Left ventricle myocardium inferior (tissue), 1 donor: ENCODE results near the gene PGBD2. TPM values are rescaled to one million over a fixed set of nuclear protein-coding genes. Genes with fewer than 3 reads are reported as not detected.
"Not testable (repeated sequence)": the region's sequence is repeated elsewhere in the genome, so short reads cannot be mapped to it uniquely, and the experiment has no call there.

ENCODE experiments used
- DNase-seq: peaks from one replicate; pipeline ENCODE4 v3.0.0-alpha.2; 2020
- H3K27ac ChIP-seq: fragments of 200-600 bp; replicated peaks from 2 replicates; pipeline ENCODE4 v1.8.0; 2021
- H3K27me3 ChIP-seq: fragments of 200-600 bp; 2 replicates; pipeline ENCODE4 v1.8.0; 2021; ENCODE audit warnings: low read depth
- H3K36me3 ChIP-seq: fragments of 200-600 bp; 2 replicates; pipeline ENCODE4 v1.8.0; 2021
- H3K4me1 ChIP-seq: fragments of 200-600 bp; 2 replicates; pipeline ENCODE4 v1.8.0; 2021
- H3K4me3 ChIP-seq: fragments of 200-600 bp; 2 replicates; pipeline ENCODE4 v1.8.0; 2021; ENCODE audit warnings: mild to moderate bottlenecking, moderate library complexity
- H3K9me3 ChIP-seq: fragments of 200-600 bp; replicated peaks from 2 replicates; pipeline ENCODE4 v1.8.0; 2021
- CTCF ChIP-seq: fragments of 200-600 bp; IDR thresholded peaks from 2 replicates; pipeline ENCODE4 v1.8.0; 2021; ENCODE audit warnings: antibody characterized with exemption, mild to moderate bottlenecking, borderline replicate concordance
- intact Hi-C: fragments of 100-400 bp; cut with micrococcal nuclease; formaldehyde crosslinking; loops from one replicate; pipeline ENCODE4 v1.11.0; 2022
- total RNA-seq: library from RNA; stranded (reverse); fragmentation: NEBNext Ultra II Directional; extraction: Animal tissue kit (Norgen Biotek cat#: 25700); gene quantifications from one replicate; pipeline ENCODE4 v1.2.1, GENCODE V29; 2021
- donor health status: DM: no; HTN: yes; CAD: no; lungs with severe emphysema.

Gene PGBD2
- total RNA-seq, 1 donor from 2014 or later = 3.9 TPM

DNA sequence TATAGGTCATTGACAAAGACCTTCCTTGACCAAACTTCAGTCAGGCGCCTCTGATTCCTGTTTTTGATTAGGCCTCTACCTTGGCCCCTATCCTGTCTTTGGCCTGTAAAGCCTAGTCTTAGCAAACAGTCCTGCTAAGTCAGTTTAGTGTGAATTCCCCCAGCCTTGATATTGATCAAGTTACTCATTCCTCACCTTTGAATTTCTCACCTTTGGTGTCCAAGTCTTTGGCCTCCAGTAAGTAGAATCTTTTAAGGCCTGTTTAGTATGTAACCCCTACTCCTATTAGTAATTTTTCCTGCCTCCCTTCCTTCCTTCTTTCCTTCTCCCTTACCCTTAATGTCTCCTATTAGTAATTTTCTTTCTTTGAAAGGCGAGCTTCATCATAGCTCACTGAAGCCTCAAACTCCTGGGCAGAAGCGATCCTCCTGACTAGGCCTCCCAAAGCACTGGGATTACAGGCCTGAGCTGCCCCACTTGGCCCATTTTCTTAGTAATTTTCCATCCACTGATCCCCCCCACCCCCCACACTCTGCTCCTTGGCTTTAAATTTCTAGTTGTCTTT is 34.1 kb upstream of the PGBD2 start:
- no peak for DNase-seq
- Histone ChIP-seq H3K9me3 (no peaks in the 10 kb centered on the region), H3K4me3 (peak overlapping the region; percentile 75), H3K27me3 (no peaks in the 10 kb centered on the region), H3K36me3 (no peaks in the 10 kb centered on the region), H3K27ac (peak overlapping the region; percentile 95), H3K4me1 (peaks cover 14% of the 10 kb centered on the region)
- no peak for TF ChIP-seq CTCF
- intact Hi-C loops = no loop called here

- intact Hi-C loops = no loop called here
- no peaks in the 10 kb centered on the region for H3K36me3 ChIP-seq
- peaks cover 14% of the 10 kb centered on the region for H3K4me1 ChIP-seq
- peak overlapping the region; percentile 75 for H3K4me3 ChIP-seq
- H3K27ac ChIP-seq = peak overlapping the region; percentile 95
- H3K27me3 ChIP-seq = no peaks in the 10 kb centered on the region
- TF ChIP-seq CTCF = no peak
- peak; percentile 49 for DNase-seq
- H3K9me3 ChIP-seq = no peaks in the 10 kb centered on the region
Measured at GRCh38 chr1:248872752-248873408, 33.2 kb upstream of the PGBD2 start.

DNA sequence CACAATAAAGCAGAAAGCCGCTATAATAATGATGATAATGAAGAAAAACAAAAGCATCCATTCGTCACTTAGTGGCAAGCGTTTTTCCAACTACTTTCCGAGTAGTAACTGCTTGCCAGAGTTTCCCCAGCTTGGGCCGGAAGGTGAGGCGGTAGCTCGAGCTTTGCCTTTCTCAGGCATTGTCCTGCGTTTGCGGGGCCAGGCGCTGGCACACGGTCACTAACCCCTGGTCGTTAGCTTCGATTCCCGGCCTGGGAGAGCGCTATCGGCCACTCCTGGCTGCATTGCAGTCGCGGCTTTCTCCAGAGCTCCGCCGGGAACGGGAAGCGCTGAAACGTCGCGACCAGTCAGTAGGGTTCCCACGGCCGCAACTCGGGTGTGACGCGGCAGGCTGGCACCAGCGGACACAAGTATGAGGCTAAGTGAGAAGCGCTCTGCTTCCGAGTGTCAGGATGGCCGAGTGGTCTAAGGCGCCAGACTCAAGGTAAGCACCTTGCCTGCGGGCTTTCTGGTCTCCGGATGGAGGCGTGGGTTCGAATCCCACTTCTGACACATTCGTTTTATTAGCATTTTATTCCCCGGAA is 32.5 kb upstream of the PGBD2 start:
- H3K27me3 ChIP-seq = no peaks in the 10 kb centered on the region
- intact Hi-C loops = no loop called here
- no peaks in the 10 kb centered on the region for H3K9me3 ChIP-seq

GRCh38 chr1:248873993-248874533 is 32.0 kb upstream of the PGBD2 start:
- TF ChIP-seq CTCF = no peak
- Histone ChIP-seq H3K4me1 (peaks cover 14% of the 10 kb centered on the region), H3K4me3 (peak overlapping the region; percentile 75), H3K9me3 (no peaks in the 10 kb centered on the region), H3K27ac (peak overlapping the region; percentile 95), H3K27me3 (no peaks in the 10 kb centered on the region), H3K36me3 (no peaks in the 10 kb centered on the region)
- peak; percentile 66 for DNase-seq
- intact Hi-C loops = no loop called here

More for the DNA sequence above, 32.5 kb upstream of the PGBD2 start:
- H3K27ac ChIP-seq = peak overlapping the region; percentile 95
- peak; percentile 90 for DNase-seq
- TF ChIP-seq CTCF = no peak
- H3K4me1 ChIP-seq = peaks cover 14% of the 10 kb centered on the region
- no peaks in the 10 kb centered on the region for H3K36me3 ChIP-seq
- peak overlapping the region; percentile 75 for H3K4me3 ChIP-seq

GRCh38 chr1:248881261-248881660 is 24.8 kb upstream of the PGBD2 start:
- Histone ChIP-seq H3K9me3 (no peaks in the 10 kb centered on the region), H3K4me3 (no peak overlapping the region), H3K27me3 (no peaks in the 10 kb centered on the region), H3K36me3 (no peaks in the 10 kb centered on the region), H3K27ac (no peak overlapping the region), H3K4me1 (no peaks in the 10 kb centered on the region)
- intact Hi-C loops = no loop called here
- TF ChIP-seq CTCF = no peak
- no peak for DNase-seq

GRCh38 chr1:248882427-248882826 is 23.6 kb upstream of the PGBD2 start:
- H3K36me3 ChIP-seq, DNase-seq, H3K4me3 ChIP-seq, H3K4me1 ChIP-seq, H3K9me3 ChIP-seq, H3K27me3 ChIP-seq, intact Hi-C loops, H3K27ac ChIP-seq: not testable (repeated sequence)
